Retinal pigment epithelial cell (primary cell): Measurements from ENCODE around the gene RHEB.
A peak's percentile ranks its signal among the peaks of the same experiment; 100 is the strongest.

Source experiments
- DNase-seq: peaks from one replicate; pipeline ENCODE4 v3.0.0-alpha.2; 2010; ENCODE audit warnings: low read depth
- H3K4me3 ChIP-seq: 2 replicates; pipeline ENCODE4 v1.5.1; 2011; ENCODE audit warnings: mild to moderate bottlenecking, low read length, control low read depth, moderate library complexity
- TF ChIP-seq, protein P1 (sequence below): conservative IDR thresholded peaks from 2 replicates; pipeline ENCODE4 v1.5.1; 2011; ENCODE audit warnings: low read depth, low read length, control low read depth, inconsistent platforms

The RHEB gene

DNA sequence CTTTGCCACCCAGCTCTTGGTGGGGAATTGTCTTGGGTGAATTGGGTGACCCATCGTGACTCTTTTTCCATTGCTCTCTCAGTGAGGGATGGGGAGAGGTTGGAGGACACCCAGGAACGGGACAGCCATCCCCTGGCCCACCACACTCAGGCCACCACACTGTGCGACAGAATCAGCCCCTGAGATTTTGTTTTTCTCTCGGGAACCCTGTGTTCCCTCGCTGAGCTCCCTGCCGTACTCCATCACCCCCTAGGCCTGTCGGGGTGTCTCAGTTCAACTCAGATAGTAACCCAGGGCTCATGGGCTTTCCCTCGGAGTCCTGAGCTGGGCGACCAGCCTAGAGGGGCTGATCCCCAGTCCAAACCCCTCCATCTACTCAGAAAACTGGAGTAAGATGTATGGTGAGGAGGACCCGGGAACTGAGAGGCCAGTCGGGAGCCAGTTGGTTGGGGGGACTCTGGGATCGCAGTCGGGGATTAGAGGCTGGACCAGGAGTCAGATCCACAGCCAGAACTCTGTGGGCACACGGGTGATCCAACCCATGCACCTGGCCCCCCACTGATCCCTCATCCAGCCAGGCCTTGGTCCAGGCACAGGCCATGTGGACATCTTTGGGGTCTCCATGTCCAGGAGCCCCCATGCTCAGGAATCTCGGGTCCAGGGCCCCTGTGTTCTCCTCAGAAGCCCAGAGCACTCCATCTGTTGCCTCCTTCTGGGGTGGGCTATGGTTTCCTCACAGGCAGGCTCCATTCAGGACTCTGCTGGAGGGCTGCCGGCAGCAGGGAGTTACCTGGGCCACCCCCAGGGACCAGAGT lies 89.1 kb downstream of the RHEB start:
- H3K4me3 ChIP-seq, result no peak overlapping the region
- DNase-seq, result no peak
- TF ChIP-seq, protein P1, sequence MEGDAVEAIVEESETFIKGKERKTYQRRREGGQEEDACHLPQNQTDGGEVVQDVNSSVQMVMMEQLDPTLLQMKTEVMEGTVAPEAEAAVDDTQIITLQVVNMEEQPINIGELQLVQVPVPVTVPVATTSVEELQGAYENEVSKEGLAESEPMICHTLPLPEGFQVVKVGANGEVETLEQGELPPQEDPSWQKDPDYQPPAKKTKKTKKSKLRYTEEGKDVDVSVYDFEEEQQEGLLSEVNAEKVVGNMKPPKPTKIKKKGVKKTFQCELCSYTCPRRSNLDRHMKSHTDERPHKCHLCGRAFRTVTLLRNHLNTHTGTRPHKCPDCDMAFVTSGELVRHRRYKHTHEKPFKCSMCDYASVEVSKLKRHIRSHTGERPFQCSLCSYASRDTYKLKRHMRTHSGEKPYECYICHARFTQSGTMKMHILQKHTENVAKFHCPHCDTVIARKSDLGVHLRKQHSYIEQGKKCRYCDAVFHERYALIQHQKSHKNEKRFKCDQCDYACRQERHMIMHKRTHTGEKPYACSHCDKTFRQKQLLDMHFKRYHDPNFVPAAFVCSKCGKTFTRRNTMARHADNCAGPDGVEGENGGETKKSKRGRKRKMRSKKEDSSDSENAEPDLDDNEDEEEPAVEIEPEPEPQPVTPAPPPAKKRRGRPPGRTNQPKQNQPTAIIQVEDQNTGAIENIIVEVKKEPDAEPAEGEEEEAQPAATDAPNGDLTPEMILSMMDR, result no peak

DNA sequence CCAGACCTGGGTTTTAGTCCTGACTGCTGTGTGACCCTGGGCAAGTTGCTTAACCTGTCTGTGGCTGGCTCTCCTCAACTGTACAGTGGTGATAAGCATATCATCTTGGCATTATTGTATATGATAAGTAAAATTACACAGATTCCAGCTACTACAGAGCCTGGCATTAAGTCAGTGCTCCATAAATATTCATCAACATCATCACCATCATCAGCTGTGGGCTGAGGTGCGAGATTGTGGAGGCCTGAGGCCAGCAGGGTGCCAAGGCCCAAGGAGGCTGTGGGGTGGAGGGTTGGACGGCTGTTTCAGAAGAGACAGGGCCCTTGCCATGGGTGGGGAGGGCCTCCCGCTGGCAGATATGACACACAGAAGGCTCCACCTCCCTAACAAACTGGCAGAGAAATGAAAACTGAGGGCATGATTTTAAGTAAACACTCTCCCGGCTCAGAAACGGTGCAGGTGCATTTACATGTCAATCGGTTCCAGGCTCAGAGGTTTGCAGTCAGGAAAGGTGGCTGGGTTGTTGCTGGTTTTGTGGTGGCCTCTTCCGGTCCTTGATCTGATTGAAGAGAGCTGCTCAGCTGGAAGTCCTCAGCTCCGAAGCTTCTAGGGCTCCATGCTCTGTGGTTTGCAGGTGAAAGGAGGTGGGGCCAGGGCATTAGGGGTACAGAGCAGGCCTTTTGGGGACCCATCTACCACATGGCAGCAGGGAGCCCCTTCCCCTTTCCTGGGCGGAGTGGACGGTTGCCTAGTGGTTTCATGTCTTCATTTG lies 89.9 kb downstream of the RHEB start:
- H3K4me3 ChIP-seq, result no peak overlapping the region
- TF ChIP-seq, protein P1, result no peak
- DNase-seq, result no peak

DNA sequence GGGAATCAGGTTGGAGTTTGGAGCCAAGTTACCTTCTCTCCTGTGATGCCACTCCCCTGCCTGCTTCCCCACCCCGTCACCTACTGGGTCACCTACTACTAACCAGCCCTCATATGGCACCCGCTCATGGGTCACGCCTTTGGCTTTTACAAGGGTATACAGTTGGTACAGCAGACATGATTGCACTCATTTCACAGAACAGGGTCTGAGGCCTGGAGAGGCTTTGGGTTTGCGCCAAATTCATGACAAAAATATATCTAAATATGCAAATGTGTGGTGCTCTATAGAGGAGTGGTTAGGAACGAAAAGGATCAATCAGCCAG lies 90.5 kb downstream of the RHEB start:
- DNase-seq, result no peak
- no peak overlapping the region for H3K4me3 ChIP-seq
- TF ChIP-seq, protein P1, result no peak

DNA sequence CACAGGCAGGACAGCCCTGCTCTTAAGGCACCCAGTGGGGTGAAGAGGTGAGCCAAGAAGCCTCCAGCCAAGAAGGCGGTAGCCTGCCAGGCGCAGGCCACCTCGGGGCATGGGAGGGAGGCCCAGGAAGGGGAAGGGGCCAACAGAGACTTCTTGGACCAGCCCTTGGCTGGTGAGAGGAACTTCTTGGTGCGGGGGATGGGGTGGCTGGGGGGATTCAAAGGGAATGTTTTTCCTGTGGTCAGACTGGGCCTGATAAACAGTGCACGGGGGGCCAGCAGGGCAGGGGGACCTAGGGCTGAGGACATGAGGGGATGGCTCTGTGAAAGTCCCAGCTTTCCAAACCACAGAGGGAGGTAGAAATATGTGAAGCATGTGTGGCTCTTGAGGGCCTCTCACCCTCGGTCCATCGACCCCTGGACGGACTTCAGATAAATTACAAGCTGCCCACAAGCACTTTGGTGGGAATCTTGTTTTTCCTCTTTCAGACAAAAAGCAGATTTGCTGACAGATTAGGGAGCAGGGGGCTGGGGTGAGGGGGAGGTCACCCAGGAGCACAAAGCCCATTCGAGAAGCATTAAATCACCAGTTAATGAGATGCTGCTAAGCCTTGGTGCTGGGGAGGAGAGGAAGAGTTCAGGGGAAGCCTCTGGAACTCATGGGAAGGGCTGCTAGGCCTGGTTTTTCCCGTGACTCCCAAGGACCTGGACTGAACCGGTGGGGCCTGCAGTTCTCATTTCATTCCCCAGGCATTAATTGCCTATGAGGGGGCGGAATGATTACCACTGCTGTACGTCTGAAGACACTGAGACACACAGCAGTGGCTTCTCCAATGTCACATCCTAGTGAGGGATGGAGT lies 91.1 kb downstream of the RHEB start:
- peak; percentile 98 for DNase-seq
- TF ChIP-seq, protein P1, result no peak
- no peak overlapping the region for H3K4me3 ChIP-seq

- DNase-seq, result no peak
- H3K4me3 ChIP-seq, result no peak overlapping the region
- TF ChIP-seq, protein P1, result no peak
Observed at GRCh38 chr7:151427705-151428377, 91.9 kb downstream of the RHEB start.

- DNase-seq, result no peak
- TF ChIP-seq, protein P1, result no peak
- no peak overlapping the region for H3K4me3 ChIP-seq
Observed at GRCh38 chr7:151426904-151427704, 92.6 kb downstream of the RHEB start.
